HG03460 (cell line): Measurements from ENCODE around the gene MYOG.

Experiments used
- ATAC-seq: cut with Tn5 transposase; IDR thresholded peaks from one replicate; pipeline ENCODE4 v1.9.1; 2021; ENCODE audit not compliant: unreplicated experiment

Gene MYOG

DNA sequence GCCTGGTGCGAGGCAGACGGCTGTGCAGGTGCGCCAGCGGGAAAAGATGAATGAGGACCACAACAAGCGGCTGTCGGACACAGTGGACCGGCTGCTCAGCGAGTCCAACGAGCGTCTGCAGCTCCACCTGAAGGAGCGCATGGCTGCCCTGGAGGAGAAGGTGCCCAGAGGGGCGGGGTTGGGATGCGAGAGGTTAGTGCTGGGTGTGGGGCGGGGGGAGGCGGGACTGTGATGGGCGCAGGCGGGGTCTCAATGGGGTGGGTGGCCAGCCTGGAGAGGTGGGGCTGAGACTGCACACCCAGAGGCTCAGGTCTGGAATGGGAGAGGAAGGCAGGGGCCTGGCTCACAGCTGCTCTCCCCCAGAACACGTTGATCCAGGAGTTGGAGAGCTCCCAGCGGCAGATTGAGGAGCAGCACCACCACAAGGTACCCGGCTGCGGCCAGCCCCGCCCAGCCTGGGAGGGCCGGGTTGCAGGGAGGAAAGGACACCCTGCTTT lies 37.2 kb downstream of the MYOG start:
- ATAC-seq = no peak

DNA sequence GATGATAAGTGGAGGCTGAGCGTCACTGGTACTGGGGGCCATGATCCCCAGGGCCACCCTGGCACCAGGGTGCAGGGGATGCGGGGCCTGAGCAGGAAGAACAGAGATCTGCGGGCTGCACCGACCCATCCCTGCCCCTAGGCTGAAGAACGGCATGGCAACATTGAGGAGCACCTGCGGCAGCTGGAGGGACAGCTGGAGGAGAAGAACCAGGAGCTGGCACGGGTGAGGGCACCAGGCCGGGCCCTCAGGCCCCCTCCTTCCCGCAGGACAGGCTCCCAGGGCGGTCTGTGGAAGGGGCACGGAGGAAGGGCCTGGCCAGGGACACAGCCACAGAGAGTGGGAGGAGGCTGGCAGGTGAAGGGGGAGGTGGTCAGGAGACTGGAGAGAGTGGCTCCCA lies 37.7 kb downstream of the MYOG start:
- no peak for ATAC-seq

- ATAC-seq = no peak
Measured at GRCh38 chr1:203046984-203047630, 38.7 kb downstream of the MYOG start.

- no peak for ATAC-seq
Measured at GRCh38 chr1:203045821-203046594, 39.8 kb downstream of the MYOG start.

DNA sequence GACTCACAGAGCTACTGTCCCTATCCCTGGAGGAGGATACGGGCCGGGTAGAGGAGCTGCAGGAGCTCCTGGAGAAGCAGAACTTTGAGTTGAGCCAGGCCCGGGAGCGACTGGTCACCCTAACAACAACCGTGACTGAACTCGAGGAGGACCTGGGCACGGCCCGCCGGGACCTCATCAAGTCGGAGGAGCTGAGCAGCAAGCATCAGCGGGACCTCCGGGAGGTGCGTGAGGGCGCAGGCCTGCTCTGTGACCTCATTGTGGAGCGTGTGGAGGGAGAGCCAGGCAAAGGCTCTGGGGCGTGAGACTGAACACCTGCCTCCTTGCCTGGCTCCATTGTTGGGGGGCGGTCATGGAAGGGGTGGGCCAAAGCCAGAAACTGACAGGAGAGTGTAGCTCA lies 40.5 kb downstream of the MYOG start:
- no peak for ATAC-seq

GRCh38 chr1:203044546-203045250 lies 41.1 kb downstream of the MYOG start:
- no peak for ATAC-seq

DNA sequence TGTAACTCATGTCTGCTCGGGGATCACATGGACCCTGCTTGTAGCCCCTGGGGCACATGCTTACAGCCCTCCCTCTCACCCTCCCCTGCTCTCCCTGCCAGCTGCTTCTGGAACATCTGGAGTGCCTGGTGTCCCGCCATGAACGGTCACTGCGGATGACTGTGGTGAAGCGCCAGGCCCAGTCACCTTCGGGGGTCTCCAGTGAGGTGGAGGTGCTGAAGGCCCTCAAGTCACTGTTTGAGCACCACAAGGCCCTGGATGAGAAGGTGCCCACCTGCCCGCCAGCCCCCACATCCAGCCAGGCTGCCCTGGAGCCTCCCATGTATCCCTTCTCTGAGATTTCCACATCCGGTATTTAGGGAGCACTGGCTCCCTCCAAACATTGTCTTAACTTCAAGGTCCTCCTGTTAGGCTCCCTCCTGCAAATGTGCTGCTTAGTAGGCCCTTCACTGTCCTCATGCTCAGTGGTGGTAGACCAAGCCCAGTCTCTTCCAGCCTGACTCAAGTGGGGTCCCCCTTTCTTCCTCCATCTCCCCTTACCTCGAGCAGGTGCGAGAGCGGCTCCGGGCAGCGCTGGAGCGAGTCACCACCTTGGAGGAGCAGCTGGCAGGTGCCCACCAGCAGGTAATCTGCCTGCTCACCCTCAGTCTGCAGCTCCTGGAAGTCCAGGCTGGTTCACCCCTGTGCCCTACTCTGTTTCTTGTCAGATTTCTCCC lies 41.8 kb downstream of the MYOG start:
- no peak for ATAC-seq

DNA sequence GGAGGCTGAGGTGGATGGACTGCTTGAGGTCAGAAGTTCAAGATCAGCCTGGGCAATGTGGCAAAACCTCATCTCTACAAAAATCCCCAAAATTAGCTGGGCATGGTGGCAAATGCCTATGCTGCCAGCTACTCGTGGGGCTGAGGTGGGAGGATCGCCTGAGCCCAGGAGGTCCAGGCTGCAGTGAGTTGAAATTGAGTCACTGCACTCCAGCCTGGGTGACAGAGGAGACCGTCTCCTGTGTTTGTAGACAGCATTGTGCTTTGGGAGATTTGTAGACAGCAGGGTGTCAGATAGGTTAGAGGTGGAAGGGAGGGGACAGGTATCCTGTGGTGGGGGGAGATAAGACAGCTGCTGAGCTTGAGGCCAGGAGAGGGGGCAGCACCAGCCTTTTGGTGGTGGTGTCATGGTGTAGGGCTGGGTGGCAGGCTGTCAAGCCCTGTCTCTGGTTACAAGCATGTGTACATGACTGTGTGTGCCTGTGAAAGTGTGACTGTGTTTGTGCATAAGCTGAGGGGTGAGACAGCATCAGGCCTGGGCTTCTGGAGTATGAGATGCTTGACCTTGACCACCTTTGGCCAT lies 44.4 kb downstream of the MYOG start:
- ATAC-seq = no peak

- ATAC-seq = no peak
Measured at GRCh38 chr1:203040513-203041275, 45.1 kb downstream of the MYOG start.

GRCh38 chr1:203039609-203040512 lies 46.0 kb downstream of the MYOG start:
- no peak for ATAC-seq

DNA sequence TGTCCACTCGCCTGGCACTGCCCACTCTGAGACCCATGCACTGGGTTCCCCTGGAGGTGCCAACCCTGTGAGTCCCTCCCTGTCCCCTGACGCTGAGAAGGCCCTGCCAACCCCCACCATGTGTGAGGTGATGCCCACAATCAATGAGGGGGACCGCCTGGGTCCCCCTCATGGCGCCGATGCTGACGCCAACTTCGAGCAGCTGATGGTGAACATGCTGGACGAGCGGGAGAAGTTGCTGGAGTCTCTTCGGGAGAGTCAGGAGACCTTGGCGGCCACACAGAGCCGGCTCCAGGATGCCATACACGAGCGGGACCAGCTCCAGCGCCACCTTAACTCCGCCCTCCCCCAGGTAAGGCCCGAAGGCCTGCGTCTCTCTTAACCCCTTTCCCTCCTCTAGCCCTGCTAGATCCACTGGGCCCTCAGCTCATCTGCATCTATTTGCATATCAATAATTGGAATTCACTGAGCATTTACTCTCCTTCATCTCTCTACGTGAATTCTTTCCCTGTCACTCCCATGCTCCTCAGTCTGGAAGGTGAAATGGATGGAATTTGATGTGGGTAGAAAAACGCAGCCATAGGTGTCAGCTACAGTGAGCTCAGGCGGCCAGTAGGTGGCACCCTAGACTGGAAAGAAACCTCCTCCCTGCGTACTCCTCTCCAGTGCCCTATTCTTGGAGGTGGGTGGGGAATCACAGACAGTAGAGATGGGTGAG lies 46.8 kb downstream of the MYOG start:
- no peak for ATAC-seq

- peak; percentile 69 for ATAC-seq
Measured at GRCh38 chr1:203038217-203038741, 47.5 kb downstream of the MYOG start.

DNA sequence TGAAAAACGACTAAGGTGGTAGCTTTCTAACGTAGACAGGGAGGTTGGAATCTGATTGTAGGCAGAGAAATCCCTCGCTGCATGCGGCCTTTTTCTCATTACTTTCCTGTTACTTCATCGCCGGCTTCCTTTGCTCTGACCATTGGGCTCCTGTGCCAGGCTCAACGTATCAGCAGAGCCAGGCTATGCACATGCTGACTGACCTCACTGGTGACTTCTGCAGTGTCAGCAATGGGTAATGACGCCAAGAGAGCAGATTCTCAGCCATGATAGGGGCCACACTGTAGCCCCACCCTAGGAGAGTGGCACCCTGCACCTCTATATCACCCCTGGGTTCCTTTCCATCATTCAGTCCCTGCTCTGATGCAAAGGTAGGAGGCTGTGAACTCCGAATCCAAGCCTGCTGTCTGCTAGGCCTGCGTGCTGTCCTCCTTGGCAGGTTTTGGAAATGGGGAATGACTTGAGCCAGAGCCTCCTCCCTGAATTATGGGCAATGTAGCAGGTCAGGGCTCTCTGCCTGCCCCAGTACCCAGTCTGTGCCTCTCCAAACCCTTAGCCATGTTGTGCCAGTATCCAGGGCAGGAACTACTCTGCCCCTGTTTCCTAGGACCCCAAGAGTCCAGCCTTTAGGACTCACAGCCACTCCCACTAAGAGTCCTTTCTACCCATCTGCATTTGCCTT lies 48.2 kb downstream of the MYOG start:
- ATAC-seq = no peak

DNA sequence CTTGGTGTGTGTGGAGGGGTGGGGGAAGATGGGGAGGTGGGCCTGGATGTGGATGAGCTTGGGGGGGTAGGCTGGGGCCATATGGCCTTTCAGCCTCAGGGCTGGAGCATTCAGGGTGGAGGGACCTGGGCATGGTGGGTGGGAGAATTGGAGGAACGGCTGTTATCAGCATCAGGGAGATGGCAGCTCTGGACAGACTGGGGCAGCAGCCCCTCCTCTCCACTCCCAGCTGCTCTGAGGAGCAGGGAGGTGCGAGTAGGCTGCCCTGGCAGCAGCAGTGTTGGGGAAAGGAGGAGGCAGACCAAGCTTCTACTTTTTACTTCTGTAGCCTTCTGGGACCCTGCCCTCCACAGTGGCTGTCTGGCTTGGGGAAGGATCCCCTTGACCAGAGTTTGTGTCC lies 49.3 kb downstream of the MYOG start:
- ATAC-seq = no peak

DNA sequence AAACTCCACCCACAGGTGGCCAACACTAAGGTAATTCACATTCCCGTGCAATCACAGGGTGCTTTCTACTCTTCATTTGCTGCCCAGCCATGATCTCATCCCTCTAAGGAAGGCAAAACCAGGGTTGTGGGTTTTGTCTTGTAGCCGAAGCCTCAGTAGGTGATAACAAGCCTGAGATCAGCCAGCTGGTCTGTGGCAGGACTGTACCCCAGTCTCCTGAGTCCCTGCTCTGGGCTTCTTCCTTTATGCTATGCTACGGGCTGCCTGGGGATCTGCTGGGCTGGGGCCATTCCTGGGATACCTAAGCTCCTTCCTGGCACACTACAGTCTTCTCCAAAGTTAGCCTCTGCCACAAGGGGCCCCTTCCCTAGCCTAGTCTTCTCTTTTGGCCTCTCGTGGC lies 49.7 kb downstream of the MYOG start:
- ATAC-seq = no peak

DNA sequence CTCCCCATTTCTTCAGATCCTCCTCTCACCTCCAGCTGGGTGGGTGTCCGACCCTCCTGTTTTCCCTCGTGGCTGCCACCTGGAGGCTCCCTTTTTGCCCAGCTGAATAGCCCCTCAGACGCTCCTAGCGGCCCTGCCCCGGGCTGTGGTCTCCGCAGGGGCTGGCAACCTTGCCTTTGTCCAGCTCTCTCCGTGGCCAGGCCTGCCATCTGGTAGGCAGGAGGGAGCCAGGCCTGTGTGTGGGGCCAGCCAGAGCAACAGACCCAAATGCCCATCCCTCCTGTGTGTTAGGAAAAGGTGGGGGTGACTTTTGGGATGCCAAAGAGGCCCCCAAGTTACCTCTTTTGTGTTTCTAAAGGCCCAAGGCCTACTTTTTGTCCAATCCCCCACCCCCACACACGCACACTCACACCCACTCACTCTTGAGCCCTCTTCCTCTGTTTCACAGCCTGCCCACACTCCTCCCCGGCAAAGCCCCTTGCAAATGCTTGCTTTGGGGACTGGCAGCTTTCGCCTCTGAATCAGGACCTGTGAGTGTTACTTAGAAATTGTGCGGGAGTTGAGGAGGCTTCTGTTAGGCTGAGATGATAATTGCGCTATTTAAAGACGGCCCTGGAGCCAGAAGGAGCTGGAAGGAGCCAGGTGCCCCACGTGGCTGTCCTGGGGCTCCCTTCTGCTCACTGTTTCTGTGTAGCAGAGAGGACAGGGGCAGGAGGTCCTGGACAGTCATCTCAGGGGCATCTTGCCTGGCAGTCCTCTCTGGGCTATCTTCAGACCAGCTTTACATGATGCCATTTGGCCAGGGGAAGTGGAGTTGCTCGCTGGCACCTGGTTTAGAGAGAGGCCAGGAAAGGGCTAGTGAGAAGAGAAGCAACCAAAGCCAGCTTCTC lies 50.5 kb downstream of the MYOG start:
- no peak for ATAC-seq
